H9 (cell line): ENCODE data around the gene MERTK. TPM values are rescaled to one million over a fixed set of nuclear protein-coding genes. Genes with fewer than 3 reads are reported as not detected.

ENCODE experiments used
- DNase-seq: peaks from one replicate; pipeline ENCODE4 v3.0.0-alpha.2; 2017
- H2AFZ ChIP-seq: one replicate; pipeline ENCODE4 v1.6.1; 2013; ENCODE audit warnings: mild to moderate bottlenecking, low read length, control low read depth, moderate library complexity
- H2AK5ac ChIP-seq: 2 replicates; pipeline ENCODE4 v1.6.1; 2013; ENCODE audit warnings: low read length, control low read depth, mixed read lengths; ENCODE audit not compliant: insufficient read length
- H2BK120ac ChIP-seq: one replicate; pipeline ENCODE4 v1.6.1; 2013; ENCODE audit warnings: low read depth, mild to moderate bottlenecking, low read length, control low read depth, inconsistent platforms; ENCODE audit not compliant: poor library complexity, severe bottlenecking
- H2BK12ac ChIP-seq: 2 replicates; pipeline ENCODE4 v1.6.1; 2013; ENCODE audit warnings: low read length, control low read depth, mixed read lengths, low read depth; ENCODE audit not compliant: insufficient read length
- H2BK15ac ChIP-seq: 2 replicates; pipeline ENCODE4 v1.6.1; 2013; ENCODE audit warnings: low read depth, low read length, control low read depth
- H2BK20ac ChIP-seq: one replicate; pipeline ENCODE4 v1.6.1; 2013; ENCODE audit warnings: low read depth, mild to moderate bottlenecking, low read length, control low read depth, inconsistent platforms; ENCODE audit not compliant: poor library complexity, severe bottlenecking
- H2BK5ac ChIP-seq: 2 replicates; pipeline ENCODE4 v1.6.1; 2013; ENCODE audit warnings: low read length, control low read depth, mixed read lengths; ENCODE audit not compliant: insufficient read length
- H3K14ac ChIP-seq: 2 replicates; pipeline ENCODE4 v1.6.1; 2013; ENCODE audit warnings: low read length, control low read depth; ENCODE audit not compliant: insufficient read depth
- H3K18ac ChIP-seq: 2 replicates; pipeline ENCODE4 v1.6.1; 2013; ENCODE audit warnings: low read depth, mild to moderate bottlenecking, mixed read lengths, low read length, control low read depth; ENCODE audit not compliant: insufficient read length
- H3K23ac ChIP-seq: 2 replicates; pipeline ENCODE4 v1.6.1; 2013; ENCODE audit warnings: low read length, control low read depth, mixed read lengths, low read depth; ENCODE audit not compliant: insufficient read length
- H3K23me2 ChIP-seq: 2 replicates; pipeline ENCODE4 v1.6.1; 2013; ENCODE audit warnings: low read depth, mild to moderate bottlenecking, mixed read lengths, low read length, control low read depth; ENCODE audit not compliant: insufficient read length, poor library complexity, severe bottlenecking
- H3K27ac ChIP-seq: 2 replicates; pipeline ENCODE4 v1.5.1; 2013; ENCODE audit warnings: low read length, control low read depth, mixed read lengths, low read depth; ENCODE audit not compliant: insufficient read length
- H3K27me3 ChIP-seq: 2 replicates; pipeline ENCODE4 v1.6.1; 2013; ENCODE audit warnings: low read length, control low read depth, inconsistent platforms; ENCODE audit not compliant: insufficient read depth
- H3K4ac ChIP-seq: 2 replicates; pipeline ENCODE4 v1.6.1; 2013; ENCODE audit warnings: low read depth, mild to moderate bottlenecking, control low read depth, inconsistent platforms, low read length, moderate library complexity
- H3K4me1 ChIP-seq: 2 replicates; pipeline ENCODE4 v1.6.1; 2013; ENCODE audit warnings: low read length, control low read depth, inconsistent platforms; ENCODE audit not compliant: insufficient read depth
- H3K4me2 ChIP-seq: 2 replicates; pipeline ENCODE4 v1.6.1; 2013; ENCODE audit warnings: low read length, control low read depth, mixed read lengths; ENCODE audit not compliant: insufficient read length, insufficient read depth
- H3K56ac ChIP-seq: 2 replicates; pipeline ENCODE4 v1.6.1; 2013; ENCODE audit warnings: low read depth, mild to moderate bottlenecking, mixed read lengths, low read length, control low read depth; ENCODE audit not compliant: insufficient read length
- H3K79me1 ChIP-seq: 2 replicates; pipeline ENCODE4 v1.6.1; 2013; ENCODE audit warnings: low read depth, mild to moderate bottlenecking, moderate library complexity, low read length, control low read depth, inconsistent platforms; ENCODE audit not compliant: insufficient read depth, poor library complexity, severe bottlenecking
- H3K79me2 ChIP-seq: 2 replicates; pipeline ENCODE4 v1.6.1; 2013; ENCODE audit warnings: low read length, control low read depth, inconsistent platforms; ENCODE audit not compliant: insufficient read depth
- H3K9ac ChIP-seq: 2 replicates; pipeline ENCODE4 v1.6.1; 2013; ENCODE audit warnings: low read length, control low read depth, mixed read lengths; ENCODE audit not compliant: insufficient read length; ENCODE audit errors: extremely low read depth
- H3K9me3 ChIP-seq: one replicate; pipeline ENCODE4 v1.6.1; 2013; ENCODE audit warnings: low read depth, low read length, inconsistent platforms; ENCODE audit not compliant: control insufficient read depth
- H3T11ph ChIP-seq: one replicate; pipeline ENCODE4 v1.6.1; 2013; ENCODE audit warnings: mild to moderate bottlenecking, low read length, control low read depth, inconsistent platforms
- H4K20me1 ChIP-seq: one replicate; pipeline ENCODE4 v1.6.1; 2013; ENCODE audit not compliant: control insufficient read depth, insufficient read length, insufficient read depth
- H4K5ac ChIP-seq: 2 replicates; pipeline ENCODE4 v1.6.1; 2013; ENCODE audit warnings: low read depth, mild to moderate bottlenecking, mixed read lengths, low read length, control low read depth; ENCODE audit not compliant: insufficient read length
- H4K8ac ChIP-seq: replicated peaks from 2 replicates; pipeline ENCODE4 v1.6.1; 2013; ENCODE audit warnings: low read length, control low read depth, mixed read lengths, low read depth; ENCODE audit not compliant: insufficient read length
- H4K91ac ChIP-seq: 2 replicates; pipeline ENCODE4 v1.6.1; 2013; ENCODE audit warnings: low read depth, mild to moderate bottlenecking, moderate library complexity, mixed read lengths, low read length, control low read depth; ENCODE audit not compliant: insufficient read length
- H3K27ac Mint-ChIP-seq, 3 experiments: 2 replicates in 2 of 3; 3 replicates in 1 of 3; pipeline ENCODE4 v1.8.0; 2020 to 2021; ENCODE audit warnings: mixed read lengths in 3 of 3, mild to moderate bottlenecking in 1 of 3, moderate library complexity in 1 of 3
- H3K27me3 Mint-ChIP-seq: 2 replicates; pipeline ENCODE4 v1.8.0; 2021; ENCODE audit warnings: low read depth, mild to moderate bottlenecking, moderate library complexity, mixed read lengths
- H3K36me3 Mint-ChIP-seq, 3 experiments: 2 replicates in 2 of 3; 3 replicates in 1 of 3; pipeline ENCODE4 v1.8.0; 2020 to 2021; ENCODE audit warnings: low read depth in 3 of 3, mixed read lengths in 3 of 3; ENCODE audit not compliant: insufficient read depth in 1 of 3
- H3K4me1 Mint-ChIP-seq, 2 experiments: 2 replicates each; pipeline ENCODE4 v1.8.0; 2020; ENCODE audit warnings: mixed read lengths in 2 of 2
- H3K4me3 Mint-ChIP-seq, 2 experiments: 2 replicates in 1 of 2; 3 replicates in 1 of 2; pipeline ENCODE4 v1.8.0; 2020 to 2021; ENCODE audit warnings: mild to moderate bottlenecking in 2 of 2, mixed read lengths in 2 of 2, moderate library complexity in 1 of 2
- H3K9me3 Mint-ChIP-seq, 2 experiments: 2 replicates in 1 of 2; 3 replicates in 1 of 2; pipeline ENCODE4 v1.8.0; 2020; ENCODE audit warnings: mild to moderate bottlenecking in 2 of 2, mixed read lengths in 2 of 2, moderate library complexity in 1 of 2
- CTCF ChIP-seq: fragments of 200-600 bp; sonication (generic); conservative IDR thresholded peaks from 3 replicates; pipeline ENCODE4 v1.8.0; 2021; ENCODE audit warnings: antibody characterized with exemption, mild to moderate bottlenecking
- WGBS: extraction: QIAGEN DNeasy Blood & Tissue Kit; methylation state at CpG from one replicate; pipeline ENCODE4 v1.1.7; 2013; ENCODE audit warnings: missing lambda C conversion rate, low lambda C conversion rate, mixed read lengths; ENCODE audit not compliant: insufficient read length; ENCODE audit errors: extremely low coverage; 5-methylcytosine and 5-hydroxymethylcytosine counted together
- total RNA-seq: library from RNA; stranded (reverse); gene quantifications from 2 replicates; pipeline ENCODE4 v1.2.1, GENCODE V29; 2021

The MERTK gene
- total RNA-seq, 1 experiment from 2014 or later: 4.8 TPM

- H3K4me2 ChIP-seq: no peak overlapping the region
- no peak overlapping the region for H4K8ac ChIP-seq
- no peak for DNase-seq
- Mint-ChIP-seq H3K4me1 (no peaks in the 10 kb centered on the region), H3K4me3 (no peak overlapping the region), H3K9me3 (peaks cover 6 to 10% of the 10 kb centered on the region in 2 experiments; a peak in 4 of 5 replicates), H3K36me3 (peaks cover 17 to 27% (median 25%) of the 10 kb centered on the region in 3 experiments), H3K27me3 (no peaks in the 10 kb centered on the region), H3K27ac (no peak overlapping the region; a peak in 2 of 7 replicates)
- no peaks in the 10 kb centered on the region for H3K79me1 ChIP-seq
- no peak overlapping the region for H2BK5ac ChIP-seq
- H3K27me3 ChIP-seq: no peaks in the 10 kb centered on the region
- H2BK15ac ChIP-seq: no peak overlapping the region
- no peak overlapping the region for H2BK120ac ChIP-seq
- no peak for TF ChIP-seq CTCF
- no peaks in the 10 kb centered on the region for H3K79me2 ChIP-seq
- no peaks in the 10 kb centered on the region for H4K20me1 ChIP-seq
- H4K91ac ChIP-seq: no peak overlapping the region
- H2BK12ac ChIP-seq: no peak overlapping the region
- H3K14ac ChIP-seq: no peak overlapping the region
- H3K27ac ChIP-seq: no peak overlapping the region
- no peaks in the 10 kb centered on the region for H3K9me3 ChIP-seq
- no peak overlapping the region for H3K4ac ChIP-seq
- H3K18ac ChIP-seq: no peak overlapping the region
- H4K5ac ChIP-seq: no peak overlapping the region
- no peaks in the 10 kb centered on the region for H3K23me2 ChIP-seq
- no peaks in the 10 kb centered on the region for H3K4me1 ChIP-seq
- WGBS: no CpG with 5 or more reads among the region's 11 CpGs
- H3K23ac ChIP-seq: no peak overlapping the region
- H3K9ac ChIP-seq: no peak overlapping the region
- no peak overlapping the region for H2BK20ac ChIP-seq
- no peak overlapping the region for H2AK5ac ChIP-seq
- H2AFZ ChIP-seq: no peak overlapping the region
- no peak overlapping the region for H3T11ph ChIP-seq
- no peak overlapping the region for H3K56ac ChIP-seq
Measured at GRCh38 chr2:111975053-111975552, 76.7 kb downstream of the MERTK start.
